Trophoblast cell (in vitro differentiated cells and primary cell): Measurements from ENCODE around the gene CWC25. TPM values are rescaled to one million over a fixed set of nuclear protein-coding genes. Genes with fewer than 3 reads are reported as not detected.

Experiments used
- DNase-seq, 2 donors: peaks; one replicate each; pipeline ENCODE4 v3.0.0-alpha.2; 2016
- H2AFZ ChIP-seq: 2 replicates; pipeline ENCODE4 v1.6.1; 2013; ENCODE audit warnings: low read length, moderate library complexity, mild to moderate bottlenecking; ENCODE audit not compliant: insufficient read depth, poor library complexity
- H2AK5ac ChIP-seq: 2 replicates; pipeline ENCODE4 v1.6.1; 2013; ENCODE audit warnings: mild to moderate bottlenecking, low read length
- H2BK120ac ChIP-seq: 2 replicates; pipeline ENCODE4 v1.6.1; 2013; ENCODE audit warnings: low read length, mild to moderate bottlenecking, moderate library complexity; ENCODE audit not compliant: insufficient read depth, poor library complexity
- H2BK12ac ChIP-seq: 2 replicates; pipeline ENCODE4 v1.6.1; 2013; ENCODE audit warnings: mild to moderate bottlenecking, low read length, moderate library complexity
- H2BK5ac ChIP-seq: 2 replicates; pipeline ENCODE4 v1.6.1; 2013; ENCODE audit warnings: low read length, low read depth, moderate library complexity, mild to moderate bottlenecking; ENCODE audit not compliant: poor library complexity
- H3K14ac ChIP-seq: 2 replicates; pipeline ENCODE4 v1.6.1; 2013; ENCODE audit warnings: mild to moderate bottlenecking, low read length
- H3K18ac ChIP-seq: 2 replicates; pipeline ENCODE4 v1.6.1; 2013; ENCODE audit warnings: mild to moderate bottlenecking, low read length
- H3K23ac ChIP-seq: 2 replicates; pipeline ENCODE4 v1.6.1; 2013; ENCODE audit warnings: low read length
- H3K27ac ChIP-seq: 2 replicates; pipeline ENCODE4 v1.5.1; 2013; ENCODE audit warnings: low read depth, mild to moderate bottlenecking, inconsistent platforms, low read length, moderate library complexity
- H3K27me3 ChIP-seq: 2 replicates; pipeline ENCODE4 v1.6.1; 2013; ENCODE audit warnings: inconsistent platforms, mild to moderate bottlenecking, low read length, moderate library complexity; ENCODE audit not compliant: insufficient read depth
- H3K36me3 ChIP-seq, 2 experiments: 1 replicate in 1 of 2; 2 replicates in 1 of 2; pipeline ENCODE4 v1.6.1; 2013; ENCODE audit warnings: low read length in 2 of 2, mild to moderate bottlenecking in 2 of 2, moderate library complexity in 1 of 2; ENCODE audit not compliant: insufficient read depth in 2 of 2, control insufficient read depth in 1 of 2
- H3K4ac ChIP-seq: 2 replicates; pipeline ENCODE4 v1.6.1; 2013; ENCODE audit warnings: low read depth, mild to moderate bottlenecking, low read length, moderate library complexity
- H3K4me1 ChIP-seq, 2 experiments: 1 replicate in 1 of 2; 2 replicates in 1 of 2; pipeline ENCODE4 v1.6.1; 2013; ENCODE audit warnings: low read length in 2 of 2, mild to moderate bottlenecking in 2 of 2, moderate library complexity in 1 of 2; ENCODE audit not compliant: insufficient read depth in 2 of 2, control insufficient read depth in 1 of 2
- H3K4me2 ChIP-seq: 2 replicates; pipeline ENCODE4 v1.6.1; 2013; ENCODE audit warnings: inconsistent platforms, mild to moderate bottlenecking, low read length, moderate library complexity
- H3K4me3 ChIP-seq: 2 replicates; pipeline ENCODE4 v1.5.1; 2013; ENCODE audit warnings: mild to moderate bottlenecking, low read depth, low read length, inconsistent platforms
- H3K79me1 ChIP-seq: one replicate; pipeline ENCODE4 v1.6.1; 2013; ENCODE audit warnings: low read length
- H3K79me2 ChIP-seq: 2 replicates; pipeline ENCODE4 v1.6.1; 2013; ENCODE audit warnings: low read length, mild to moderate bottlenecking; ENCODE audit not compliant: control insufficient read depth, insufficient read depth, poor library complexity
- H3K9ac ChIP-seq: 2 replicates; pipeline ENCODE4 v1.6.1; 2013; ENCODE audit warnings: mild to moderate bottlenecking, low read length
- H3K9me3 ChIP-seq: 2 replicates; pipeline ENCODE4 v1.6.1; 2013; ENCODE audit warnings: low read depth, mild to moderate bottlenecking, control low read depth, inconsistent platforms, low read length; ENCODE audit not compliant: insufficient read depth
- H4K12ac ChIP-seq: 2 replicates; pipeline ENCODE4 v1.6.1; 2013; ENCODE audit warnings: low read depth, mild to moderate bottlenecking, low read length, moderate library complexity
- H4K8ac ChIP-seq: 2 replicates; pipeline ENCODE4 v1.6.1; 2013; ENCODE audit warnings: low read depth, mild to moderate bottlenecking, low read length, moderate library complexity
- H4K91ac ChIP-seq: one replicate; pipeline ENCODE4 v1.6.1; 2013; ENCODE audit warnings: low read depth, mild to moderate bottlenecking, low read length, moderate library complexity
- WGBS: extraction: QIAGEN DNeasy Blood & Tissue Kit; methylation state at CpG from one replicate; pipeline ENCODE4 v1.1.7; 2013; ENCODE audit warnings: missing lambda C conversion rate; ENCODE audit not compliant: insufficient read length, insufficient coverage; ENCODE audit errors: extremely low coverage; 5-methylcytosine and 5-hydroxymethylcytosine counted together
- polyA plus RNA-seq: library from polyadenylated mRNA; stranded (reverse); fragments of 200-250 nt; gene quantifications from 2 replicates; pipeline ENCODE4 v1.2.3, GENCODE V29; 2013

CWC25 gene
- 17.6 and 18.4 TPM in 2 replicates for polyA plus RNA-seq

- Histone ChIP-seq H3K9ac (peak within 1 kb of the TSS; percentile 95), H3K4me1 (peaks cover 0 to 4% of the 10 kb centered on the region in 2 experiments), H3K23ac (no peak within 1 kb of the TSS), H4K8ac (peak within 1 kb of the TSS; percentile 100), H3K79me2 (peaks cover 4% of the 10 kb centered on the region), H2BK12ac (no peak within 1 kb of the TSS), H3K36me3 (peaks cover 8 to 12% of the 10 kb centered on the region in 2 experiments), H3K4me3 (peak within 1 kb of the TSS; percentile 88), H4K12ac (peak within 1 kb of the TSS; percentile 100), H3K79me1 (peaks cover 7% of the 10 kb centered on the region), H3K9me3 (peaks cover 1% of the 10 kb centered on the region), H4K91ac (peak within 1 kb of the TSS; percentile 96), H3K14ac (peak within 1 kb of the TSS; percentile 93), H2BK5ac (peak within 1 kb of the TSS; percentile 82), H2AFZ (peak within 1 kb of the TSS; percentile 93), H3K27me3 (no peaks in the 10 kb centered on the region), H2AK5ac (peak within 1 kb of the TSS; percentile 77), H3K4me2 (peak within 1 kb of the TSS; percentile 94), H3K4ac (peak within 1 kb of the TSS; percentile 96), H3K27ac (peak within 1 kb of the TSS; percentile 98), H2BK120ac (peak within 1 kb of the TSS; percentile 77), H3K18ac (peak within 1 kb of the TSS; percentile 89)
- WGBS: no CpG with 5 or more reads among the region's 55 CpGs
- peak; percentile 94 to 100 for DNase-seq
Measured at GRCh38 chr17:38824899-38825761, at the start of gene CWC25. Gene CWC25 (minus strand): TSS chr17:38825321. CDS start chr17:38825183, 138 bp downstream.

- peaks cover 48% of the 10 kb centered on the region for H3K79me2 ChIP-seq
- no peak overlapping the region for H2BK5ac ChIP-seq
- peaks cover 16 to 28% of the 10 kb centered on the region in 2 experiments for H3K36me3 ChIP-seq
- H3K79me1 ChIP-seq: peaks cover 28% of the 10 kb centered on the region
- no peak overlapping the region for H2AFZ ChIP-seq
- WGBS: no CpG with 5 or more reads among the region's 9 CpGs
- H3K9me3 ChIP-seq: no peaks in the 10 kb centered on the region
- H3K27ac ChIP-seq: peak overlapping the region; percentile 49
- H3K4me2 ChIP-seq: peak overlapping the region; percentile 26
- H4K12ac ChIP-seq: no peak overlapping the region
- peaks cover 46 to 58% of the 10 kb centered on the region in 2 experiments for H3K4me1 ChIP-seq
- no peak overlapping the region for H2BK12ac ChIP-seq
- H3K23ac ChIP-seq: no peak overlapping the region
- H4K8ac ChIP-seq: no peak overlapping the region
- H4K91ac ChIP-seq: no peak overlapping the region
- H2AK5ac ChIP-seq: no peak overlapping the region
- no peak overlapping the region for H3K9ac ChIP-seq
- no peak overlapping the region for H3K14ac ChIP-seq
- H3K27me3 ChIP-seq: no peaks in the 10 kb centered on the region
- no peak for DNase-seq
- no peak overlapping the region for H2BK120ac ChIP-seq
- H3K18ac ChIP-seq: peak overlapping the region; percentile 19
- H3K4me3 ChIP-seq: peak overlapping the region; percentile 18
- H3K4ac ChIP-seq: peak overlapping the region; percentile 49
Measured at GRCh38 chr17:38873640-38874380, 48.7 kb upstream of the CWC25 start.

DNA sequence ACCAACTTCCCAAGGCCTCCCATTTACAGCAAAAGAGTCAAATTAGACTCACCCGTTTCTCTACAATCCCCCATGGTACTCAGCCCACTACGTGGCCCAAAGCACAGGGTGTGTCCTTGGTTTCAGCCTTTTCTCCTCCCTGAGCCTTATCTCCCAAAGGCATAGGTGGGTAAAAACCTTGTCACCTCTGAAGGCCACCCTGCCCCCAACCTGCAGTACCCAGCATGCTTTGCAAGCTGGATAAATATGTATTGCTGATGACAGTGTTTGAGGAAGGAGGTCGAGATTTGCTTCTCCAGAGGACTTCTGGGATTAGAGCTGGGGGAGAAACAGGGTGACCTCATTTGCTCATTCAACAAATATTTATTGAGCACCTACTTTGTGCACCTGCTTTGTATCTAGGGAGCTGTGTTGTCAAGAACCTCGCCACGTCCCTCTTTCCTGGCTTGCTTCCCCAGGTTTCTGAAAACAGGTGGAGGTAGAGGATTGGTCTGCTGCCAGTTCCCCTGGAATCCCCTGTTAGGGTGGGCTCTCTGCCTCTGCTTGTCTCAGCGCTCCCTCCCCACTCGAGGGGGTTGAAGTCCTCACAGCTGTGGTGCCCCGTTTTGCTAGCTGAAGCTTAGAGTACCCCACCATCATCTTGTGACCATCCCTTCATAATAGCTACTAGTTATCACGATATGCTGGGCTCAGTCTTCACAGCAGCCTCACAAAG, 47.7 kb upstream of the CWC25 start:
- no peak overlapping the region for H2BK5ac ChIP-seq
- peaks cover 36% of the 10 kb centered on the region for H3K79me1 ChIP-seq
- H3K36me3 ChIP-seq: peaks cover 11 to 18% of the 10 kb centered on the region in 2 experiments
- no peak overlapping the region for H4K12ac ChIP-seq
- no peak overlapping the region for H2AK5ac ChIP-seq
- no peak overlapping the region for H4K8ac ChIP-seq
- H3K4me2 ChIP-seq: peak overlapping the region; percentile 92
- H4K91ac ChIP-seq: no peak overlapping the region
- H3K23ac ChIP-seq: no peak overlapping the region
- no peak overlapping the region for H2AFZ ChIP-seq
- no peak overlapping the region for H3K14ac ChIP-seq
- no peak overlapping the region for H3K18ac ChIP-seq
- H3K9me3 ChIP-seq: no peaks in the 10 kb centered on the region
- peaks cover 47% of the 10 kb centered on the region for H3K79me2 ChIP-seq
- DNase-seq: no peak
- no peak overlapping the region for H2BK12ac ChIP-seq
- no peak overlapping the region for H3K4me3 ChIP-seq
- H3K27me3 ChIP-seq: no peaks in the 10 kb centered on the region
- H3K9ac ChIP-seq: no peak overlapping the region
- no CpG with 5 or more reads among the region's 9 CpGs for WGBS
- peak overlapping the region; percentile 8 for H3K4ac ChIP-seq
- H3K27ac ChIP-seq: no peak overlapping the region
- H3K4me1 ChIP-seq: peaks cover 46 to 59% of the 10 kb centered on the region in 2 experiments
- H2BK120ac ChIP-seq: no peak overlapping the region

DNA sequence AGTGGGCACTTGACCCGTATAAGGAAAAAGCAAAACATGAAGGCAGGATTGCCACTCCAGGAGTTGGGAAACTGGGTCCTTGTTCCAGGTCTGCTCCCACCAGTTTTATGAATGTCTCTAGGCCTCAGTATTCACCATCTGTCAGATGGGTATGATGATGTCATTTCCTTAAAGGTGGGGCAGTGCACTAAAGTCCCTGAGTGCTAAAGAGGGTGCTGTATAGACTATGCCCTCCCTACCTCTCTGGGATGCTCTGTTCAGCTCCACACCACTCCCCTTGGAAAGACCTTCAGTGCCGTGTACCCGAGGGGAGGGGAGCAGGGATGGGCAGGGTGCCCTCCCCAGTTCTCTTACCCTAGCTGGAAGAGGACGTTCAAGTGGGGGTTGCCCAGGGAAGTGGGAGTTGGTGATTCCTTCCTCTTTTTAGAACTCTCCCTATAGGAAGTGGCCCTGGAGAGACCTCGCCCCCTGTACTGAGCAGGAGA, 46.9 kb upstream of the CWC25 start:
- DNase-seq: no peak
- Histone ChIP-seq H3K27ac (no peak overlapping the region), H3K9ac (no peak overlapping the region), H3K4ac (peak overlapping the region; percentile 94), H2BK120ac (no peak overlapping the region), H3K18ac (no peak overlapping the region), H2AK5ac (no peak overlapping the region), H3K79me2 (peaks cover 42% of the 10 kb centered on the region), H2BK12ac (no peak overlapping the region), H4K8ac (no peak overlapping the region), H4K91ac (no peak overlapping the region), H4K12ac (no peak overlapping the region), H3K4me2 (peak overlapping the region; percentile 92), H3K36me3 (peaks cover 9 to 13% of the 10 kb centered on the region in 2 experiments), H3K23ac (no peak overlapping the region), H2BK5ac (no peak overlapping the region), H3K79me1 (peaks cover 38% of the 10 kb centered on the region), H3K4me3 (no peak overlapping the region), H3K9me3 (no peaks in the 10 kb centered on the region), H2AFZ (no peak overlapping the region), H3K27me3 (no peaks in the 10 kb centered on the region), H3K4me1 (peaks cover 39 to 52% of the 10 kb centered on the region in 2 experiments), H3K14ac (no peak overlapping the region)
- WGBS: no CpG with 5 or more reads among the region's 5 CpGs
